CD4-positive, alpha-beta T cell treated with Interleukin-21 for 1 hour (primary cell): Measurements from ENCODE around the gene DIAPH3.

Source experiments
- DNase-seq: peaks from one replicate; pipeline ENCODE4 v3.0.0-alpha.2; 2020

DIAPH3 gene

GRCh38 chr13:59954601-59955000 lies 209.1 kb downstream of the DIAPH3 start:
- no peak for DNase-seq

GRCh38 chr13:59951011-59951410 lies 212.7 kb downstream of the DIAPH3 start:
- DNase-seq, result no peak

GRCh38 chr13:59950266-59950665 lies 213.5 kb downstream of the DIAPH3 start:
- no peak for DNase-seq

- no peak for DNase-seq
These were observed 215.0 kb downstream of the DIAPH3 start for GRCh38 chr13:59948686-59949085.

- no peak for DNase-seq
These were observed 216.8 kb downstream of the DIAPH3 start for GRCh38 chr13:59946944-59947343.

GRCh38 chr13:59931621-59932020 lies 232.1 kb downstream of the DIAPH3 start:
- no peak for DNase-seq

GRCh38 chr13:59924256-59924655 lies 239.5 kb downstream of the DIAPH3 start:
- no peak for DNase-seq

GRCh38 chr13:59915252-59915651 lies 248.5 kb downstream of the DIAPH3 start:
- DNase-seq, result no peak

GRCh38 chr13:59914556-59914955 lies 249.2 kb downstream of the DIAPH3 start:
- DNase-seq, result no peak

GRCh38 chr13:59906413-59907049 lies 257.2 kb downstream of the DIAPH3 start:
- DNase-seq, result peak; percentile 1

- peak; percentile 3 for DNase-seq
These were observed 262.5 kb downstream of the DIAPH3 start for GRCh38 chr13:59901191-59901590.

GRCh38 chr13:59898066-59898465 lies 265.7 kb downstream of the DIAPH3 start:
- no peak for DNase-seq

- DNase-seq, result no peak
These were observed 270.5 kb downstream of the DIAPH3 start for GRCh38 chr13:59893266-59893665.

- no peak for DNase-seq
These were observed 272.7 kb downstream of the DIAPH3 start for GRCh38 chr13:59891053-59891452.

GRCh38 chr13:59890054-59890453 lies 273.7 kb downstream of the DIAPH3 start:
- DNase-seq, result no peak

GRCh38 chr13:59888408-59888807 lies 275.3 kb downstream of the DIAPH3 start:
- no peak for DNase-seq

- DNase-seq, result no peak
These were observed 278.7 kb downstream of the DIAPH3 start for GRCh38 chr13:59885076-59885475.

- DNase-seq, result no peak
These were observed 279.8 kb downstream of the DIAPH3 start for GRCh38 chr13:59883885-59884284.

- no peak for DNase-seq
These were observed 283.3 kb downstream of the DIAPH3 start for GRCh38 chr13:59880468-59880867.

- DNase-seq, result no peak
These were observed 284.4 kb downstream of the DIAPH3 start for GRCh38 chr13:59879281-59879680.

GRCh38 chr13:59877933-59878332 lies 285.8 kb downstream of the DIAPH3 start:
- no peak for DNase-seq

GRCh38 chr13:59874973-59875372 lies 288.8 kb downstream of the DIAPH3 start:
- no peak for DNase-seq

GRCh38 chr13:59873856-59874255 lies 289.9 kb downstream of the DIAPH3 start:
- no peak for DNase-seq

- no peak for DNase-seq
These were observed 290.4 kb downstream of the DIAPH3 start for GRCh38 chr13:59873309-59873708.

- no peak for DNase-seq
These were observed 295.9 kb downstream of the DIAPH3 start for GRCh38 chr13:59867867-59868266.
